NT2/D1 (cell line): ENCODE results near the gene ABCB8.

ENCODE experiments used
- SUZ12 ChIP-seq: IDR thresholded peaks from 2 replicates; pipeline ENCODE4 v1.6.1; 2011; ENCODE audit not compliant: insufficient read length, insufficient read depth; ENCODE audit errors: extremely low read depth
- YY1 ChIP-seq: IDR thresholded peaks from 2 replicates; pipeline ENCODE4 v1.6.1; 2011; ENCODE audit not compliant: insufficient read length, insufficient read depth
- ZNF274 ChIP-seq: IDR thresholded peaks from 2 replicates; pipeline ENCODE4 v1.6.1; 2011; ENCODE audit warnings: mild to moderate bottlenecking, low read depth, low read length

DNA sequence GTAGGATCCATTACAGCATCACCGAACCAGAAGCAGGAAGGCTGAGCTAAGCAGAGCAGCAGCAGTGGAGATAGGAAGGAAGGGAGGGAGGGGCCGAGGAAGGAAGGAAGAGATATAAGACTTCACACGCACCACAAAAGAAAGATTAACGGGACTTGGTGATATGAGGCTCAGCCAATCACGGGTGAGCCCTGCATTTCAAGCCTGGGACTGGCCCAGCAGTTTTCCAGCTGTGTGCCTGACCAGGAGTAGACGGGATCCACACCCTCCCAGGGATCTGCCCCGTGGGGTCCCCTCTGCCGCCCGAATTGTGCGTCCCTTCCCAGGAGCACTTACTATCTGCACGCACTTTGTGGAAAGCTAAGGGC, 20.1 kb upstream of the ABCB8 start:
- TF ChIP-seq ZNF274, result no peak
- no peak for TF ChIP-seq SUZ12
- TF ChIP-seq YY1, result no peak
